Cerebellar cortex (tissue), 1 donor: ENCODE measurements around the gene HSD11B1L.

ENCODE experiments used
- DNase-seq: peaks from one replicate; pipeline ENCODE4 v3.0.0-alpha.2; 2015; ENCODE audit warnings: low spot score

HSD11B1L gene

GRCh38 chr19:5667751-5668271, 13.0 kb upstream of the HSD11B1L start:
- DNase-seq, result no peak

GRCh38 chr19:5669212-5669611, 11.6 kb upstream of the HSD11B1L start:
- no peak for DNase-seq

- no peak for DNase-seq
These were observed 9.2 kb upstream of the HSD11B1L start for GRCh38 chr19:5671600-5671999.

GRCh38 chr19:5672708-5673459, 7.9 kb upstream of the HSD11B1L start:
- DNase-seq, result no peak

GRCh38 chr19:5673752-5674151, 7.1 kb upstream of the HSD11B1L start:
- DNase-seq, result no peak

- DNase-seq, result no peak
These were observed 6.1 kb upstream of the HSD11B1L start for GRCh38 chr19:5674714-5675113.

GRCh38 chr19:5676105-5676771, 4.6 kb upstream of the HSD11B1L start:
- no peak for DNase-seq

- no peak for DNase-seq
These were observed 4.1 kb upstream of the HSD11B1L start for GRCh38 chr19:5676772-5677105.

GRCh38 chr19:5677136-5677535, 3.7 kb upstream of the HSD11B1L start:
- no peak for DNase-seq

GRCh38 chr19:5677580-5677979, 3.2 kb upstream of the HSD11B1L start:
- DNase-seq, result no peak

GRCh38 chr19:5678071-5678718, 2.6 kb upstream of the HSD11B1L start:
- DNase-seq, result no peak

- no peak for DNase-seq
These were observed 1.3 kb upstream of the HSD11B1L start for GRCh38 chr19:5679289-5680083.

- no peak for DNase-seq
These were observed 767 bp upstream of the HSD11B1L start for GRCh38 chr19:5680084-5680436.

GRCh38 chr19:5681391-5682106, 722 bp downstream of the HSD11B1L start:
- DNase-seq, result no peak

GRCh38 chr19:5682107-5682482, 1.3 kb downstream of the HSD11B1L start:
- DNase-seq, result no peak

- no peak for DNase-seq
These were observed 2.5 kb downstream of the HSD11B1L start for GRCh38 chr19:5683177-5683886.

GRCh38 chr19:5684694-5685430, 4.0 kb downstream of the HSD11B1L start:
- no peak for DNase-seq

GRCh38 chr19:5686326-5686646, 5.5 kb downstream of the HSD11B1L start:
- DNase-seq, result no peak

- DNase-seq, result peak; percentile 85
These were observed 6.0 kb downstream of the HSD11B1L start for GRCh38 chr19:5686647-5687359.
